ENCODE results near the gene TRIM15. TPM values are rescaled to one million over a fixed set of nuclear protein-coding genes. Genes with fewer than 3 reads are reported as not detected.

Gene TRIM15
- total and polyA plus RNA-seq, 10 of the 15 experiments (the other 5 are each of a cell fraction or from before 2014, with no cell fraction given): 0.29 TPM; not detected in 9

GRCh38 chr6:30160785-30161531 lies 2.4 kb upstream of the TRIM15 start, which contains the start of gene TRIM10:
TRIM10 (minus strand) TSS chr6:30161211; CDS start chr6:30160858, 353 bp downstream.
- WGBS (ENCODE audit: insufficient coverage, insufficient replicate concordance, low lambda C conversion rate, missing lambda C conversion rate): 49% methylated on average over 4 of the region's 4 CpGs
- POLR2A ChIA-PET: no interaction called here
- no peak within 1 kb of the TSS for H3K4me2 ChIP-seq (ENCODE audit: control insufficient read depth, insufficient read depth)
- TF ChIP-seq TCF3 (IDR thresholded peaks at IDR 0.05; ENCODE audit: borderline replicate concordance, insufficient read depth, low read depth, low read length) (no peak), CBX3 (IDR thresholded peaks at IDR 0.05; ENCODE audit: borderline replicate concordance, low read depth) (no peak), CHD1 (IDR thresholded peaks at IDR 0.05; ENCODE audit: low read depth, low read length) (no peak), TAF1 (IDR thresholded peaks at IDR 0.05; ENCODE audit: borderline replicate concordance, low read depth, low read length) (no peak), USF1 (IDR thresholded peaks at IDR 0.05; ENCODE audit: borderline replicate concordance, extremely low read length, insufficient read depth, low read depth, low read length) (no peak), RAD21 (IDR thresholded peaks at IDR 0.05; ENCODE audit: insufficient read depth, low read depth, low read length) (no peak), E2F4 (IDR thresholded peaks at IDR 0.05; ENCODE audit: low read depth, low read length) (no peak), SREBF1 (IDR thresholded peaks at IDR 0.05; ENCODE audit: low read length) (no peak), SPI1 (IDR thresholded peaks at IDR 0.05; ENCODE audit: borderline replicate concordance, insufficient read depth, low read depth, low read length) (no peak), E2F8 (IDR thresholded peaks at IDR 0.05; ENCODE audit: low read depth, partially characterized antibody) (no peak), E4F1 (IDR thresholded peaks at IDR 0.05; ENCODE audit: borderline replicate concordance, partially characterized antibody) (no peak)

More at GRCh38 chr6:30160785-30161531, 2.4 kb upstream of the TRIM15 start, which contains the start of gene TRIM10:
- RAD21 ChIA-PET (ENCODE audit: unreplicated experiment): no interaction called here
- peaks cover 2% of the 10 kb centered on the region in 2 experiments; a peak in 3 of 4 replicates for H3K27me3 ChIP-seq (replicated peaks in 1 of 2; ENCODE audit: control insufficient read depth in 2 of 2, insufficient read depth in 2 of 2, low read length in 1 of 2)
- peaks cover 4% of the 10 kb centered on the region; the same call in 1 of the 2 replicates for H3K4me1 ChIP-seq (ENCODE audit: control insufficient read depth, insufficient read depth, low read length)
- H3K27ac ChIP-seq (ENCODE audit: control insufficient read depth, insufficient read depth): no peak within 1 kb of the TSS
- H3K79me2 ChIP-seq (ENCODE audit: control insufficient read depth, insufficient read depth, low read length): no peaks in the 10 kb centered on the region
- CTCF ChIA-PET: interaction anchor here (1.0 to 1.6 kb wide), 2 partner anchors 27 to 58 kb away, joined by 3 to 4 read pairs; no protein-coding TSS in a partner anchor
- no peaks in the 10 kb centered on the region for H4K20me1 ChIP-seq (ENCODE audit: control insufficient read depth, insufficient read depth)
- H3K36me3 ChIP-seq (ENCODE audit: control insufficient read depth in 2 of 2, insufficient read depth in 2 of 2, low read length in 1 of 2): no peaks in the 10 kb centered on the region
- DNase-seq (ENCODE audit: low read depth, low spot score) (no peak), ATAC-seq (no peak), FAIRE-seq (no peak)
- SMC1A ChIA-PET (ENCODE audit: uncharacterized antibody, unreplicated experiment): no interaction called here
- no peak within 1 kb of the TSS for H3K9ac ChIP-seq (ENCODE audit: control insufficient read depth, insufficient read depth, low read length)
- no peak within 1 kb of the TSS for H2AFZ ChIP-seq (ENCODE audit: control insufficient read depth, low read depth, low read length)
- intact Hi-C loops (cut with micrococcal nuclease; ENCODE audit: unreplicated experiment) (no loop called here), in situ Hi-C loops (cut with MboI) (no loop called here)
- no TSS peak for BruUV-seq (replicated peaks)
- H3K4me3 ChIP-seq: no peak within 1 kb of the TSS
- no peaks in the 10 kb centered on the region for H3K9me3 ChIP-seq (replicated peaks; ENCODE audit: control insufficient read depth, insufficient read depth, low read length)

All from GM12878 (cell line).